H1 (cell line): Measurements from ENCODE around the gene HES7. TPM values are rescaled to one million over a fixed set of nuclear protein-coding genes. Genes with fewer than 3 reads are reported as not detected.

Source experiments
- BCL11A ChIP-seq, 2 experiments: IDR thresholded peaks; one replicate each; pipeline ENCODE4 v1.6.1; 2011; ENCODE audit warnings: low read depth in 2 of 2, low read length in 2 of 2, mild to moderate bottlenecking in 2 of 2
- CEBPB ChIP-seq: IDR thresholded peaks from 2 replicates; pipeline ENCODE4 v1.6.1; 2012; ENCODE audit warnings: low read depth, low read length
- EZH2 ChIP-seq: fragments of 200-600 bp; sonication (generic); IDR thresholded peaks from 2 replicates; pipeline ENCODE4 v1.7.1; 2012; ENCODE audit warnings: low read depth, mild to moderate bottlenecking, moderate library complexity, low read length, inconsistent platforms; ENCODE audit not compliant: severe bottlenecking
- GTF2F1 ChIP-seq: IDR thresholded peaks from 2 replicates; pipeline ENCODE4 v1.6.1; 2012; ENCODE audit warnings: low read depth, low read length, improper control_type of control experiment, borderline replicate concordance
- KDM1A ChIP-seq: fragments of 200-600, 300-600 bp; sonication (generic); IDR thresholded peaks from 2 replicates; pipeline ENCODE4 v1.7.1; 2016; ENCODE audit warnings: mild to moderate bottlenecking, low read length, borderline replicate concordance
- KDM4A ChIP-seq: IDR thresholded peaks from one replicate; pipeline ENCODE4 v1.7.1; 2012; ENCODE audit warnings: low read depth, mild to moderate bottlenecking, moderate library complexity, low read length, inconsistent platforms; ENCODE audit not compliant: severe bottlenecking
- PHF8 ChIP-seq: fragments of 200-600 bp; sonication (generic); conservative IDR thresholded peaks from 2 replicates; pipeline ENCODE4 v1.7.1; 2012; ENCODE audit warnings: low read depth, mild to moderate bottlenecking, inconsistent platforms, low read length, moderate library complexity
- POLR2A ChIP-seq, 2 experiments: IDR thresholded peaks; 1 replicate in 1 of 2; 2 replicates in 1 of 2; pipeline ENCODE4 v1.6.1; 2011; ENCODE audit warnings: low read depth in 2 of 2, low read length in 2 of 2, mild to moderate bottlenecking in 2 of 2; ENCODE audit errors: control extremely low read depth in 1 of 2
- POLR2AphosphoS5 ChIP-seq: IDR thresholded peaks from 2 replicates; pipeline ENCODE4 v1.6.1; 2011; ENCODE audit warnings: low read depth, low read length
- RBBP5 ChIP-seq: IDR thresholded peaks from 2 replicates; pipeline ENCODE4 v1.7.1; 2012; ENCODE audit warnings: low read depth, mild to moderate bottlenecking, inconsistent platforms, low read length, moderate library complexity, borderline replicate concordance
- RXRA ChIP-seq: IDR thresholded peaks from 2 replicates; pipeline ENCODE4 v1.6.1; 2011; ENCODE audit warnings: low read depth, mild to moderate bottlenecking, low read length, moderate library complexity; ENCODE audit not compliant: insufficient read depth
- TAF1 ChIP-seq: IDR thresholded peaks from 2 replicates; pipeline ENCODE4 v1.6.1; 2011; ENCODE audit warnings: mild to moderate bottlenecking, low read depth, low read length
- TAF7 ChIP-seq: optimal IDR thresholded peaks from 2 replicates; pipeline ENCODE3; 2011; ENCODE audit warnings: low read depth, mild to moderate bottlenecking, inconsistent platforms, low read length, moderate library complexity, borderline replicate concordance
- TBP ChIP-seq: IDR thresholded peaks from 2 replicates; pipeline ENCODE4 v1.6.1; 2011; ENCODE audit warnings: low read depth, low read length, improper control_type of control experiment
- polyA plus RNA-seq, 7 experiments: library from polyadenylated mRNA; depleted of rRNA in 3 of 7; stranded (reverse) in 5 of 7; unstranded in 2 of 7; fragments of >200 nt in 5 of 7; fragments of 200-250 nt in 2 of 7; gene quantifications; 1 replicate in 5 of 7; 2 replicates in 1 of 7; 4 replicates in 1 of 7; pipeline versions ENCODE4 v1.2.1 to v1.2.3, GENCODE V29; 2011 to 2013; ENCODE audit warnings: missing spikeins in 2 of 7, mixed read lengths in 2 of 7
- total RNA-seq: library from RNA; stranded (reverse); fragmentation: NEBNext Ultra II Directional; extraction: Animal tissue kit (Norgen Biotek cat#: 25700); gene quantifications from 2 replicates; pipeline ENCODE4 v1.2.1, GENCODE V29; 2021
- TF ChIP-seq, protein P1 (sequence below): IDR thresholded peaks from 2 replicates; pipeline ENCODE4 v1.6.1; 2012; ENCODE audit warnings: inconsistent platforms
- TF ChIP-seq, protein P2 (sequence below), 3 experiments: IDR thresholded peaks; 1 replicate in 2 of 3; 2 replicates in 1 of 3; pipeline versions ENCODE4 v1.5.1 to v1.6.1; 2011; ENCODE audit warnings: low read length in 3 of 3, mild to moderate bottlenecking in 3 of 3, inconsistent platforms in 2 of 3, low read depth in 1 of 3, moderate library complexity in 1 of 3; ENCODE audit not compliant: insufficient read depth in 1 of 3; ENCODE audit errors: control extremely low read depth in 1 of 3

The HES7 gene
- total and polyA plus RNA-seq, 2 of the 8 experiments (the other 6 are each of a cell fraction or from before 2014, with no cell fraction given): 0.20 to 0.32 TPM

DNA sequence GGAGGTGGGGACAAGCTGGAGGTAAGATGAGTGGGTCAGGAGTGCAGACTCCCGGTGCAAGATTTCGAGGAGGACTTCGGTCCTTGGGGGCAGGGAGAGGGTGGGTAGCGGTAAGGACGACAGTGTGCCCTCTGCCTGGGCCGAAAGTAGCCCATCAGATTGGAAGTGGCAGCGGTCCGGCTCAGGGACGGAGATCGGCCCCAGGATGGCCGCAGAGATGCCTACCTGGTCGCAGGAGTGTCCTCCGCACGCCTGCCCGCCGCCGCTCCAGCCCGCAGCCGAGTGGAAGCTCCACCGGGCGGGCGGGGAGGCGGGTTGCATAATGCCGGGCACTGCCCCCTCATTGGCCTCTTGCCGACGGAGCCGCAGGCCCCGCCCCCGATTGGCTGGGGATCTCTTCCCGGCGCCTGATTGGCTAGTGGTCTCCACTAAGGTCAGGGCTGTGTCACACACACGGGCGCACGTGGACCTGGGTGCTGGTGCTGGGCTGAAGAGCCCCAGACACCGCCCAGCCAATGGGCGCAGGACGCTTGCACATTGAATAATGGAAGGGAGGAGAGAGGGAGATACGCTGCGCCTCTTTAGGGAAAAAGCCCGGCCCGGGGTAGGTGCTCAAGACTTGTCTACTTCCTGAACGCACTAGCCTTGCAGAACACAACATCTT, 28.3 kb upstream of the HES7 start, which contains the start of gene PER1 (continued):
- TF ChIP-seq, protein P1, sequence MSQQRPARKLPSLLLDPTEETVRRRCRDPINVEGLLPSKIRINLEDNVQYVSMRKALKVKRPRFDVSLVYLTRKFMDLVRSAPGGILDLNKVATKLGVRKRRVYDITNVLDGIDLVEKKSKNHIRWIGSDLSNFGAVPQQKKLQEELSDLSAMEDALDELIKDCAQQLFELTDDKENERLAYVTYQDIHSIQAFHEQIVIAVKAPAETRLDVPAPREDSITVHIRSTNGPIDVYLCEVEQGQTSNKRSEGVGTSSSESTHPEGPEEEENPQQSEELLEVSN: peak; percentile 66
- TF ChIP-seq PHF8 (peak; percentile 56; the same call in 1 of the 2 replicates), BCL11A (IDR thresholded peaks at IDR 0.05; ENCODE audit: low read depth in 2 of 2, low read length in 2 of 2) (no peak), KDM1A (no peak), EZH2 (no peak), POLR2AphosphoS5 (peak; percentile 81), TAF7 (peak; percentile 65), CEBPB (peak; percentile 97), GTF2F1 (no peak; the same call in 1 of the 2 replicates), TAF1 (peak; percentile 91), RBBP5 (no peak), TBP (peak; percentile 85), RXRA (no peak), KDM4A (peak; percentile 47), POLR2A (IDR thresholded peaks at IDR 0.05; ENCODE audit: control extremely low read depth in 1 of 2, low read depth in 2 of 2, low read length in 2 of 2) (peak in 1 of 2 experiments; percentile 88; a peak in 2 of 3 replicates)
- TF ChIP-seq, protein P2, sequence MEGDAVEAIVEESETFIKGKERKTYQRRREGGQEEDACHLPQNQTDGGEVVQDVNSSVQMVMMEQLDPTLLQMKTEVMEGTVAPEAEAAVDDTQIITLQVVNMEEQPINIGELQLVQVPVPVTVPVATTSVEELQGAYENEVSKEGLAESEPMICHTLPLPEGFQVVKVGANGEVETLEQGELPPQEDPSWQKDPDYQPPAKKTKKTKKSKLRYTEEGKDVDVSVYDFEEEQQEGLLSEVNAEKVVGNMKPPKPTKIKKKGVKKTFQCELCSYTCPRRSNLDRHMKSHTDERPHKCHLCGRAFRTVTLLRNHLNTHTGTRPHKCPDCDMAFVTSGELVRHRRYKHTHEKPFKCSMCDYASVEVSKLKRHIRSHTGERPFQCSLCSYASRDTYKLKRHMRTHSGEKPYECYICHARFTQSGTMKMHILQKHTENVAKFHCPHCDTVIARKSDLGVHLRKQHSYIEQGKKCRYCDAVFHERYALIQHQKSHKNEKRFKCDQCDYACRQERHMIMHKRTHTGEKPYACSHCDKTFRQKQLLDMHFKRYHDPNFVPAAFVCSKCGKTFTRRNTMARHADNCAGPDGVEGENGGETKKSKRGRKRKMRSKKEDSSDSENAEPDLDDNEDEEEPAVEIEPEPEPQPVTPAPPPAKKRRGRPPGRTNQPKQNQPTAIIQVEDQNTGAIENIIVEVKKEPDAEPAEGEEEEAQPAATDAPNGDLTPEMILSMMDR (IDR thresholded peaks at IDR 0.05; ENCODE audit: control extremely low read depth in 1 of 3, insufficient read depth in 1 of 3, low read depth in 1 of 3, low read length in 3 of 3): 0 out of 4 replicates have a peak, but pooled peaks of 1 of the 3 experiments have one; percentile 2
